GM12864 (cell line): ENCODE results near the gene DAGLA.
"Not testable (repeated sequence)": the region's sequence is repeated elsewhere in the genome, so short reads cannot be mapped to it uniquely, and the experiment has no call there.

Experiments
- DNase-seq: peaks from one replicate; pipeline ENCODE4 v3.0.0-alpha.2; 2011; ENCODE audit warnings: low read depth
- H3K4me3 ChIP-seq: 2 replicates; pipeline ENCODE4 v1.5.1; 2011; ENCODE audit warnings: mild to moderate bottlenecking, low read depth, low read length, control low read depth
- CTCF ChIP-seq: IDR thresholded peaks from 2 replicates; pipeline ENCODE4 v1.5.1; 2011; ENCODE audit warnings: low read depth, mild to moderate bottlenecking, moderate library complexity, low read length, control low read depth, inconsistent platforms; ENCODE audit errors: missing control alignments

Gene DAGLA

GRCh38 chr11:61654397-61654829 lies 25.8 kb upstream of the DAGLA start:
- no peak overlapping the region for H3K4me3 ChIP-seq
- no peak for DNase-seq
- no peak for TF ChIP-seq CTCF

DNA sequence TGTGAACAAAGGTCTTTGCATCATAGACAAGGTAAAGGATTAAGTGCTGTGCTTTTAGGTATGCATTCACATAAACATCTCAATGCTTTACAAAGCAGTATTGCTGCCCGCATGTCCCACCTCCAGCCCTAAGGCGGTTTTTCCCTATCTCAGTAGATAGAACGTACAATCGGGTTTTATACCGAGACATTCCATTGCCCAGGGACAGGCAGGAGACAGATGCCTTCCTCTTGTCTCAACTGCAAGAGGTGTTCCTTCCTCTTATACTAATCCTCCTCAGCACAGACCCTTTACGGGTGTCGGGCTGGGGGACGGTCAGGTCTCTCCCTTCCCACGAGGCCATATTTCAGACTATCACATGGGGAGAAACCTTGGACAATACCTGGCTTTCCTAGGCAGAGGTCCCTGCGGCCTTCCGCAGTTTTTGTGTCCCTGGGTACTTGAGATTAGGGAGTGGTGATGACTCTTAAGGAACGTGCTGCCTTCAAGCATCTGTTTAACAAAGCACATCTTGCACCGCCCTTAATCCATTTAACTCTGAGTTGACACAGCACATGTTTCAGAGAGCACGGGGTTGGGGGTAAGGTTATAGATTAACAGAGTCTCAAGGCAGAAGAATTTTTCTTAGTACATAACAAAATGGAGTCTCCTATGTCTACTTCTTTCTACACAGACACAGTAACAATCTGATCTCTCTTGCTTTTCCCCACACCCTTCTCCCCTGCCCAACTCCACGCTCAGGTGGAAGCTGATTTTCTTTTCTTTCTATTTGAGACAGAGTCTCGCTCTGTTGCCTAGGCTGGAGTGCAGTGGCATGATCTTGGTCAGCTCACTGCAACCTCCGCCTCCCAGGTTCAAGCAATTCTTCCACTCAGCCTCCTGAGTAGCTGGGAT lies 24.7 kb upstream of the DAGLA start:
- not testable (repeated sequence) for H3K4me3 ChIP-seq, DNase-seq

- no peak for TF ChIP-seq CTCF
- no peak overlapping the region for H3K4me3 ChIP-seq
- no peak for DNase-seq
These were observed 23.7 kb upstream of the DAGLA start for GRCh38 chr11:61656347-61657077.

GRCh38 chr11:61657566-61658290 lies 22.5 kb upstream of the DAGLA start:
- DNase-seq = no peak
- H3K4me3 ChIP-seq = no peak overlapping the region
- TF ChIP-seq CTCF = no peak

DNA sequence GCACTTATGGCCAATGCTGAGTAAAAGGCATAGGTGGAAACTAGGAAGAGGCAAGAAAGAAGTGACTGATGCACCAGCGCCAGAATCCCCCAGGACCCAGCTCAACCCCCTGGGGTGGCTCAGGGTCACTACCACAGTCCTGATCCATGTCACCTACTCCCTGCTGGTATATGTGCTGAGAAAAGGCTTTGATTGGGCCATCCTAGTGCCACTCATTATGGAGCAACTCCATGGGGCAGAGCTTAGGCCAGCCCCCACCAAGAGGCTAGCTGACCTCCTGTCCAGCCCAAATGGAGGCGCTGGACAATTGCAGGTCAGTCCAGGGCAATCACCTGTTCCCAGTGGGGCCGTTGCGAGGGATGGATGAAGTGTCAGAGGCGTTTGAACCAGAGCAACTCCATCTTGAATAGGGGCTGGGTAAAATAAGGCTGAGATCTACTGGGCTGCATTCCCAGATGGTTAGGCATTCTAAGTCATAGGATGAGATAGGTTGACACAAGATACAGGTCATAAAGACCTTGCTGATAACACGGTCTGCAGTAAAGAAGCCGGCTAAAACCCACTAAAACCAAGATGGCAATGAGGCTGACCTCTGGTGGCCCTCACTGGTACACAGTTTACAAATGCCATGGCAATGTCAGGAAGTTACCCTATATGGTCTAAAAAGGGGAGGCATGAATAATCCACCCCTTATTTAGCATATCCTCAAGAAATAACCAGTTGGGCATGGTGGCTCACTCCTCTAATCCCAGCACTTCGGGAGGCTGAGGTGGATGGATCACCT lies 20.6 kb upstream of the DAGLA start:
- DNase-seq = no peak
- no peak overlapping the region for H3K4me3 ChIP-seq
- no peak for TF ChIP-seq CTCF

- not testable (repeated sequence) for DNase-seq, H3K4me3 ChIP-seq
- TF ChIP-seq CTCF = peak; percentile 15
These were observed 19.2 kb upstream of the DAGLA start for GRCh38 chr11:61660997-61661396.
